ENCODE data around the gene MAP7D3.
"Not testable (repeated sequence)": the region's sequence is repeated elsewhere in the genome, so short reads cannot be mapped to it uniquely, and the experiment has no call there.

MAP7D3 gene

DNA sequence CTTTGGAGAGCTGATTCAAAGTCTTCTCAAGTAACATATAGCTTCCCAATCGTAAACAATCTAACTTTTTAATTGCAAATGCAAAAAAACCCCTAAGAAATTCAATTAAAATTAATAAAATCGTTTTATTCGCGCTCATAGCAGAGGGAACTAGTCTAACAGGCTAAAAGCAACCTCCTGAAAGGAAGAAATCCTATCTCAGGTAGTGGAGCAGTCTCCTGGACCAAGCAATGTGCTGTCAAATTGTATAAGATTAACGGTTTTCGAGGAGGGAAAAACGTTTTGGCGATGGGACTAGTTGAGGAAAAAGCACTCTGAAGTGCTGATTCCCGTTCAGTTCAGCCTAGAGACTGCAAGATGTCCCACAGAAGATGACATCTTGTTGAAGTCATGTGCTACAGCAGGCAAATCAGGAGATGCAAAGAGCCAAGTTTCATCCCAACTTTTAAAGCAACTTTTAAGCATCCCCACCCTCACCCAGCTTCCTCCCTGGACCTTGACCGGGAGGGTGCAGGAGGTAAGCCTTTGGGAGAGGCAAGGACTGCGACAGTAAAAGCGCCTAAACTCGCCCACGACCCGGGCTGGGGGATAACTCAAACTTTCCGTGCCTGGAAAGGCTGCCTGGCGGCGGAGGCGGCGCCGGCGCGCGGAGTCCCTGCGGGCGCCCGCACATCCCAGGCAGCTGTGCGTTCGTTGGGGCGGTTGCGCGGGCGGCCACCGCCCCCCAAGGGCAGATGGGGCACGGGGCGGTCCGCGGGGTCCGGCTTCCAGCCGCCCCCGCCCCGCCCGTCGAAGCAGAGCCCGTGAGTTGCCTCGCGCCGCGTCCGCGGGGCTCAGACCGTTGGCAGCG lies 784 bp downstream of the MAP7D3 start:
- no peak for DNase-seq

DNA sequence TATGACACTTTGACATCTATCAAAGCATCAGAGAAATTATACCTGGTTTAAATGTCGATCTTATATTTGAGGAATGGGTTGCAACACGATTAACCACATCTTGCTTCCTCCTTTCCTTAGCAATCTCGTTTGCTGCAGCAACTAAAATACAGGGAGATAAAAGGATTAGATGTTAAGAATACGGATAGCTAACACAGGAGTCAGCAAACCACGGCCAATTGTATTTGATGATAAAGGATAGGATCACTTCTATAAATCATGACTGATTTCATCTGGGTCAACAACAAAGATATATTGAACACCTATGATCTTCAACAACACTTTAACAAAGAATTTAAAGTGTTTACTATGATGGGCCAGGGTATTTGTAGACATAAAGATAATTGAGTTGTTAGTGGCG lies 5.0 kb downstream of the MAP7D3 start:
- DNase-seq, result no peak

DNA sequence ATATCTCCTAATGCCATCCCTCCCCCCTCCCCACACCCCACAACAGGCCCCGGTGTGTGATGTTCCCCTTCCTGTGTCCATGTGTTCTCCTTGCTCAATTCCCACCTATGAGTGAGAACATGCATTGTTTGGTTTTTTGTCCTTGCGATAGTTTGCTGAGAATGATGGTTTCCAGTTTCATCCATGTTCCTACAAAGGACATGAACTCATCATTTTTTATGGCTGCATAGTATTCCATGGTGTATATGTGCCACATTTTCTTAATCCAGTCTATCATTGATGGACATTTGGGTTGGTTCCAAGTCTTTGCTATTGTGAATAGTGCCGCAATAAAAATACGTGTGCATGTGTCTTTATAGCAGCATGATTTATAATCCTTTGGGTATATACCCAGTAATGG lies 13.4 kb downstream of the MAP7D3 start:
- DNase-seq, result not testable (repeated sequence)

DNA sequence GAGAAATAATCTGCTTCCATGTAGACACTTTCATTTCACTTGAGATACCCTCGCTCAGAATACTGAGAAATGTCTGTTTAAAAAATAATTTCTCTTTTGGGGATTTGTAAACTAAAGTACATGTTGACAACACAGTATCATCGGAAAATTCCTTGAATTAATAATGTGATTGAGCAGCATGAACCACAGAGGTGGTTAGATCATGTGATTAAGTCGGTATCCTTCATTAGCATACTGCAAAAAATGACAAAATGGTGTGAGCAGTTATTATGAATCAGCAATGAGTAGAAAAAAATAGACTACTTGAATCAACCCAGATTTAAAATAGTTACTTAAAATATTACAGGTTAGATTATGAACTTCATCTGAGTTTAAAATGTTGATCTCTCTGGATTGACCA lies 14.1 kb downstream of the MAP7D3 start:
- no peak for DNase-seq

DNA sequence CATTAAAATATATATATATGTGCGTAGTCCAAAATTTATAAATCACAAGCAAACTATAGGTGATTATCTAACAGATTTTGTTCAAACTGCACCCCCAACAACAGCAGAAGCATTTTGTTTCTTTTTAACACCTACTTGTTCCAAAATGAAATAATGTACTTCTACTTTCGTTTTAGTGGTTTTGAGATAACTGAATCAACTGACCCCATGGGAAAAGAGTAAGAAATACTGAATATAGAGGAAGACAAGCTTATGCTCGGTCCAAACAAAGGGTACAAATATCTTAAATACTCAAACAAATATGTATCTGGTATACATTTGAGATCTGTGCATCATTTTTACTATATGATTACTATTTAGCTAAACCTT lies 22.4 kb downstream of the MAP7D3 start:
- DNase-seq, result no peak

DNA sequence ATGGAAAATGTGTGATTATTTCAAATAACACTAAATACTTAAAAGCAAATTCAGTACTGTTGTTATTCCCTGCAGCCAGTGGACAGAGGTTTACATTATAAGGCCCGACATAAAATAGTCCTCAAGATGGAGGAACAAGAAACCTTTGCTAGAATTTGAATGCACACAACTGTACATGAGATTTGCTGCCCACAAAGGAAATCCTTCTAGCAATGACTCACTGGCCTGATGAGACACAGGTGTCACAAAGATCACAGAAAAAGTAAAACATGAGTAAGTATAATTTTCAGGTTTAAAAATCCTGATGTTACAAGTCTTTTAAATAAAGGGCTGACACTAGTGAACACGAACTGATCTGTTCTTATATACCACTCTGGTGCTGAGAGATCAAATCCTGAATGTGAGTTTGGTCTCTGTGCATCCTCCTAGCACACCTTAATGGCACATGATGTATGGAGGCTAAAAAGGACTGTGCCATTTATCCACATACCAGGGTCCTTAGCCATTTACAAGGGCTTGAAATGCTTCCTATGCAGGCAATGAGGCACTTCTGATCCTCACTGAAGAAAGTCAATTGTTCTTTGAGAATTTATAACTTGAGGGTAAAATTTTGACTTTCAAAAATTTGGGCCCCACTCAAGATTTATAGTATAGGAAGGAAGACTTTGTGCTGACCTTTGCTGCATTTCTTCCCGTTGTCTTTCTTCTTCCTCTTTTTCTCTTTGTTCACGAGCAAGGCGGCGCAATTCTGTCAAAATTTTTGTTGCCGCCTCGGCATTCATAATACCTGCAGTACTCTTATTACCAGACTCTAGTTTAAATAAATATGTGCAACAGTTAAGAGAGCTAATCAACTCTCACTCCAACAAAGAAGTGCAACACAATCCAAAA lies 23.0 kb downstream of the MAP7D3 start:
- no peak for DNase-seq

DNA sequence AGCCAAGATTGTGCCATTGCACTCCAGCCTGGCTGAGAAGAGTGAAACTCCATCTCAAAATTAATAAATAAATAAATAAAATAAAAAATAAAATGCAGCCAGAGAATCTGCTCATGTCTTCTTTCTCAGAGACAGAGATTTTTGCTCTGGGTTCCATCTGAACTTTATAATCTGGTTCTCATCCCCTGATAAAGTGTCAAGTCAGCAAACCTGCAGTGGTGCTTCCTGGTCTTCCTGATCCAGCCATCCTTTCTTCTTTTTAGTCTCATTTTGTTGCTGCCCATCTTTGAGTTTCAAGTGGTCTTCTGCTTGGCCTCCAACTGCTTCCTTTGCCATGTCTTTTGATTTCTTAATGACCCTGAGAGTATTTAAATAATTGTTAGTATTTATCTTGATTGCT lies 24.1 kb downstream of the MAP7D3 start:
- DNase-seq, result no peak

DNA sequence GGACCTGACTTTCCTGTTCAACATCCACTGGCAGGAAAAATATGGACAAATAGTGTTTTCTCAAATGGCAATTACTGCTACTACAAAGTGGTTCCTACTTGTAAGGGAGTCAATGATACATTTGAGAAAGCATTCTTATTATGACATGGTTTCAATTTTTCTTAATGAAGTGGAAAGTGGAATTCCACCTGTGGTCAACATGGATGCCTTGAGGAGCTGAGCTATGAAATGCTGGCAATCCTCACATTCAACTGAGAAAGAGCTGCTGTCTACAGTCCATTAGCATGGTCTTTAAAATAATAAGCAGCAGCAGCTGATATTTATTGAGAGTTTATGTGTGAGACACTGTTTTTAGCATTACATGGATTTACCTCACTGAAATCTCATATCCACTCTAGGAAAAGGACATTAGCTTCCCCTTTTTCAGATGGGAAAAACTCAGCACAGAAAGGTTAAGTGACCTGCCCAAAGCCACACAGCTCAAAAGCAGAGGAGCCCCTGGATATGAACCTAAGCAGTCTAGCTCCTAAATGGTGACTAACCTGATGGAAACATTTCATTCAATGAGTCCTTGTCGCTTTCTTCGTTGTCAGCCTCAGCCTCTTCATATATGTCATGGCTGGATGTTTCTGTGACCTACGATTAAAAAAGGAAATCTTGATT lies 29.2 kb downstream of the MAP7D3 start:
- no peak for DNase-seq

DNA sequence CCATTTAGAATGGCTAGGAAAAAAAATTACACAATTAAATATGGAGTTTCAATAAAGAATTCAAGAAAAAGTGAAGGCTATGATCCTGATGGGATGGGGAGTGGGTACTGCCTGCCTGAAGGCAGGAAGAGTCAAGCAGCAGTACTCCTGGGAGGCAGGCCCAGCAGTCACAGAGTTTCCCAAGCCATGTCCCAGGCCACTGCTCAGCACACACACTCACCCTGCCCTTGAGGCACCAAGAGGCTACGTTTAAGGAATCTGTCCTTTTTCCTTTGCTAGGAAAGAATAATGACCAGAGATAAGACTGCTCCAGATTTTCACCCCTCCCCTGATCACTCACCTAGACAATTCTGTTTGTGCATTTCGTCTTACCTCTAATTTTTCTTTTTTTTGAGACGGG lies 30.2 kb downstream of the MAP7D3 start:
- no peak for DNase-seq

DNA sequence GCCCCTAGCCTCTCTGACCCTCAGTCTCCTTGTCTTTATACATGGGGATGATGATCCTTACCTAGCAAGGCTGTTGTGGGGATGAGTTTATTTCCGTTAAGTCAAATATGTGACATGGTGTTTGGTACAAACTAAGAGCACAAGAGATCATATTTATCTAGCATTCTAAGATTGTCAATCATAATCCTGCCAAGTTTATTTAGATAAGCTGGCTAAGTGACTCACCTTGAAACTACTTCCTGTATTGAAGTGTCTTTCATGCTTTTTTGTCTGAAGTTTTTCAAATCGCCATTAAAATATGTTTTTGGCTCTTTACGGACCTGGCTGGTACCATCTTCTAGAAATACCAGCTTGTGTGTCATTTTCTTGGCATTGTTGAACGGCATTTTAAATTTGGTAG lies 30.7 kb downstream of the MAP7D3 start:
- DNase-seq, result no peak

DNA sequence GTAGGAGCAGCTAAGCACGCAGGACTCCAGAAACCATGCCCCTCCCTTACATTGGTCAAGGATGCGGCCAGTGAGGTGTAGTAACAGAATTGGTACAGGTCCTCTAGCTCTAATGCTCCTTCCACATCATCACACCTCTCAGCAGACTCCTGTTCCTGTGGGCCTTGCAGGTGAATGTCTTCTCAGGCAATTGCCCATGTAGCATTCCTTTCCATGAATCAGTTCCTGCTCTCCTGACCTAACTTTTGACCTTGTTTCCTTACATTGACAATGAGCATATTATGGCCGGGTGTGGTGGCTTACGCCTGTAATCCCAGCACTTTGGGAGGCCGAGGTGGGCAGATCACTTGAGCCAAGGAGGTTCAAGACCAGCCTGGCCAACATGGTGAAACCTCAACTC lies 31.3 kb downstream of the MAP7D3 start:
- no peak for DNase-seq

DNA sequence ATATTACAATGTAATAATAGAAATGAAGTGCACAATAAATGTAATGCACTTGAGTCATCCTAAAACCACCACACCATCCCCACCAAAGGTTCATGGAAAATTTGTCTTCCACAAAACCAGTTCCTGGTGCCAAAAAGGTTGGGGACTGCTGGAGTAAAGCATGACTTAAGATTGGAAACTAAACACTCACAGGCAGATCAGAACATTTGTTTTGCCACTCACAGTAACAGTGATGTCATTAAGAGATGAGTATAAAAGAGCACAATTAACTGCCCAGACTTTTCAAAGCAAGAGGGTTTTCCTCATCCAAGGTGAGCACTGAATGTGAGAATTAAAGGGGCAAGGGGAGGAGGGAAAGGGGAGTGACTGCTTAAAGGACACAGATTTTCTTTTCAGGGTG lies 35.6 kb downstream of the MAP7D3 start:
- no peak for DNase-seq

DNA sequence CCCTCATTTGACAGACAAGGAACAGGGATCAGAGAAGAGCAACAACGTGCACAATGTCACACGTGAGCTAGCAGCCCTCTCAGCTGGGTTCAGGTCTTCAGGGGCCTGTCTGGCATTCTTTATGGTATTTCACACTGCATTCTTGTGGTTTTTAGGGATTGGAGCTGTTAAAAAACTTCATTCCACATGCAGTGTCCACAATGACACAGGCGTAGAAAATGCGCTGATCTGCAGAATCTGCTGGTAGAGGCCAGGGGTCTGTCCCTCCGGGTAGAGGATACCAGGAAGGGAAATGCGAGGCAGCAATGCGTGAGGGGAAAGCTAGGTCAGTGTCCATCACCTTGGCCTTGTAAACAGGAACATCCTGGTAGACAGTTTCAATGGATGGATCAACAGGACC lies 36.6 kb downstream of the MAP7D3 start:
- DNase-seq, result no peak

DNA sequence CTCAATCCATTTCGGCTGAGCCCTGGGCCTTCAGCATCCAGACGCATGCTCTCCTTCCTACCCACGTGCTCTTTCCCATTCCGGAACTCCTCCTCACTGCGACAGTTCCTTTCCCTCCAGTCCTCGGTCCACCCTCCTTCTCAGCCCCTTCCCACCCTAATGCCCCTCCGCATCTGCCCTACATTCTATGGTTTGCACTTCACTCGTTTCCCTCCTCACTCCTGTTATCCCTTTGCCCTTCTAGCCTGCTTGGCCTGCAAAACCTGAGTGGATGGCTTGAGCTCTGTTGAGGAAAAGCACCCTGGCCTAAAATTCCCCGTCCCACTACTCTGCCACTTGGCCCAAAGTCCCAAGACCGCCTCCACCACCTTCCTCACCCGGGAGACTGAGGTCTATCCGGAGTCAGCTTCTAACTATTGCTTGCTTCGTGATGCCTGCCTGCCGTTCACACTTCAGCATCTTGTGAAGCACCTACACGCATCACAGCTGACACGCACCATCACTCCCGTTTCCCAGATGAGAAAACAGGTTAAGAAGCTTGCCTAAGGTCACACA lies 38.6 kb downstream of the MAP7D3 start:
- DNase-seq, result no peak

DNA sequence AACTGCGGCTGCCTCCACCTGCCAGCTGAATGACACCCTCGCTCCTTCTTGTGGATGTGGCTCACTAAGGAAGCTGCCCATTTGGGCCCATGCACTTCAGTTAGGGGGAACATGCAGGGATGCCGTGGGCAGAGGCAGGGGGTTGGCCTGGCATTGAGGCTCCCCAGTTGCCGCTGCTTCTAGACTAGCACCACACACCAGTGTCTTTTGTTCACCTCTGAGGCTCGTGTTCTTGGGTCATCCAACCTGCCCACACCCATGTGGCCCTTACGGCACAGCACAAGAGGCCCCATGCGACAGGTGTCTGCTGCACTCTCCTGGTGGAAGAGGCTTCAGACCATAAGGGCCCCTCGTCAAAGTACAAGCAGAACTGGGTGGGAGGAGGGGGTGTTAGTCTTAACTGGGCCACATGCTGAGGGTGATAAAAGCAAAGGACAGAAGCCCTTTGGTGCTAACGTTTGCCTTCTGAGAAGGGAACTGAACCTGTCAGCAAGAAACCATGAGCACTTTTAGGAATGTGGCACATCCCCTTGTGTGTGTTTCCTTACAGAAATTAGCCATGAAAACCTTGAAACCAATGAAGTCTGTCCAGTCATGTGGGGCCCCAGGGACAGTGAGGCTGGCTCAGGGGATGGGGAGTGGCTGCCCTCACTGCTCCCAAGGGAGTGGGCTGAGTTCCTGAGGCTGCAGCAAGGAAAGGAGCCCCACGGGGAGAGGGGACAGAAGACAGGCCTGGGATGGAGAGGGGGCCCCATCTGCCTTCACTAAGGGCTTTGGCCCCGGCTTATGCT lies 39.2 kb downstream of the MAP7D3 start:
- no peak for DNase-seq

DNA sequence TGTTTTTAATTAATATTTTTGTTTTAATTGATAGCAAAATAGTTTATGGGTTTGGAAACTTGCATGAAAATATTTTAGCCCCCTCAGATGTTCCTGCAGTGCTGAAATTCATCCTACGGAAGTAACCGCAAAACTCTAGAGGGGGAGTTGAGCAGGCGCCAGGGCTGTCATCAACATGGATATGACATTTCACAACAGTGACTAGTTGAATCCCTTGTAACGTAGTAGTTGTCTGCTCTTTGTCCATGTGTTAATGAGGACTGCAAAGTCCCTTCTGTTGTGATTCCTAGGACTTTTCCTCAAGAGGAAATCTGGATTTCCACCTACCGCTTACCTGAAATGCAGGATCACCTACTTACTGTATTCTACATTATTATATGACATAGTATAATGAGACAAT lies 40.4 kb downstream of the MAP7D3 start:
- no peak for DNase-seq

DNA sequence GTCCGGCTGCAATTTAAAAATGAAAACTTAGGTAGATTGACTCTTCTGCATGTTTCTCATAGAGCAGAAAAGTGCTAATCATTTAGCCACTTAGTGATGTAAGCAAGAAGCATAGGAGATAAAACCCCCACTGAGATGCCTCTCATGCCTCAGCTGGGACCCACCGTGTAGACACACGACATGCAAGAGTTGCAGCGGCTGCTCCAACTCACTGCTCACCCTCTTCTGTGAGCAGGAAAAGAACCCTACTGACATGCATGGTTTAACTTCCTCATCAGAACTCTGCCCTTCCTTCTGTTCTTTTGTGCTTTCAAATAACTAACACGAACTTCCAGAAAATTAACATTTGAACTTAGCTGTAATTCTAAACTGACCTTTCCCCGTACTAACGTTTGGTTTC lies 41.0 kb downstream of the MAP7D3 start:
- no peak for DNase-seq

DNA sequence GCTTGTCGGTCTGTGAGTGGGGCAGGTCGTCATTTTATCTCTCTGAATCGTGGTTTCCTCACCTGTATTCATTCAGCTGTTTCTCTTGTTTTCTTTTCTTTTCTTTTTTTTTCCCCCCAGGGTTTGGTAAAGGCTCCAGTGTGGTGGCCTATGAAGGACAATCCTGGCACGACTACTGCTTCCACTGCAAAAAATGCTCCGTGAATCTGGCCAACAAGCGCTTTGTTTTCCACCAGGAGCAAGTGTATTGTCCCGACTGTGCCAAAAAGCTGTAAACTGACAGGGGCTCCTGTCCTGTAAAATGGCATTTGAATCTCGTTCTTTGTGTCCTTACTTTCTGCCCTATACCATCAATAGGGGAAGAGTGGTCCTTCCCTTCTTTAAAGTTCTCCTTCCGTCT lies 41.4 kb downstream of the MAP7D3 start:
- DNase-seq, result no peak

DNA sequence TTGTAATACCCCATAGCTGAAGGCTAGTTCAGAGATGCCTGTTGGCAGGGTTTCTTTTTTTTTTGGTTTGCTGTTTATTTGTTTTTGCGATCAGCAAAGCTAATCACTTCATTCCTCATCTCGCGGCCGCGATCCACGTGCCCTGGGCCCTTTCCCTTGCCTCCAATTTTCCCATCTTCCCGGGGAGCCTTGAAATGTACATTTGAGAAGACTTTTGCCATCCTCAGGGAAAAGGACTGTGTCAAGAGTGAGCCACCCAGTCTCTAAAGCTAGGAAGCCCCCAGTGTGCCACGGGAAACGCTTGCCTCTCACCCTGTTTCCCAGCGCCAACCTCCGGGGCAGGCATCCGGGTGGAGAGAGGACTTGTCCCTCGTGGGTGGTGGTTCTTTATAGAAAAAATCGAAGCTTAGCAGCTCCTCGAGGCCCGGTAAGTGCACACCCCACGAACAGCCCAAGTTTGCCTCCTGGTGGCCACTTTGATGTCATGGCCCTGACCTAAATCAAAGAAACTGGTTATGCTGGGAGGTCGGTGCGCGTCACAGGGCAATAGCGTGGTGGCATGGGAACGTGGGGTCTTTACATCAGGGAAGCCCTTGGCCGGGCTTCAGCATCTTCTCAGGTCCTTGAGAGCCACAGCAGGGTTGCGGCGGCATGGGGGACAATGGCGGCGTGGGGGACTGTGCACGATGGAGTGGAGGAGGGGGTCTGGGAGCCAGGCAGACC lies 42.0 kb downstream of the MAP7D3 start:
- DNase-seq, result no peak

DNA sequence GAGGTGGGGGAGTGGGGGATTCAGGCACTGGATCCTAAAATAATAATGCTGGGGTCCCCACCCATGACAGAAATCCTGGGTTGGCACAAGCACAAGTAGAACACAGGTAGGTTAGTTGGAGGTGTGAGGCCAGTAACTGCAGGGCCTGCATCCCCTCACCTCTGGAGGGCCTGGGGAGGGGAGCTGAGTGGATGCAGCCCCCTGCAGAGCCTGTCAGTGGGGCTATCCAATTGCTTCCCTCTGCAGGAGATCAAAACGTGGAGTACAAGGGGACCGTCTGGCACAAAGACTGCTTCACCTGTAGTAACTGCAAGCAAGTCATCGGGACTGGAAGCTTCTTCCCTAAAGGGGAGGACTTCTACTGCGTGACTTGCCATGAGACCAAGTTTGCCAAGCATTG lies 43.7 kb downstream of the MAP7D3 start:
- DNase-seq, result no peak

DNA sequence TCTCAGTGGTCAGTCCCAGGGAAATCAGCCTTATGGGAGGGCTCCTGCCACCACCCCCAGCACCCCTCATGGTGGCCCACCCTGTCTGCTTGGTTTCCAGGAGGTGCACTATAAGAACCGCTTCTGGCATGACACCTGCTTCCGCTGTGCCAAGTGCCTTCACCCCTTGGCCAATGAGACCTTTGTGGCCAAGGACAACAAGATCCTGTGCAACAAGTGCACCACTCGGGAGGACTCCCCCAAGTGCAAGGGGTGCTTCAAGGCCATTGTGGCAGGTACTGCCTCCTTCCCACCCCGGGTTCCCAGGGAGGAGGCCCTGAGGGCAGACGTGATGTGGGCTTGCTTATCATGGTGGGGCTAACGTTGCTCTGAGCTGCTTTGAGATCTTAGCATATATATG lies 44.3 kb downstream of the MAP7D3 start:
- no peak for DNase-seq

DNA sequence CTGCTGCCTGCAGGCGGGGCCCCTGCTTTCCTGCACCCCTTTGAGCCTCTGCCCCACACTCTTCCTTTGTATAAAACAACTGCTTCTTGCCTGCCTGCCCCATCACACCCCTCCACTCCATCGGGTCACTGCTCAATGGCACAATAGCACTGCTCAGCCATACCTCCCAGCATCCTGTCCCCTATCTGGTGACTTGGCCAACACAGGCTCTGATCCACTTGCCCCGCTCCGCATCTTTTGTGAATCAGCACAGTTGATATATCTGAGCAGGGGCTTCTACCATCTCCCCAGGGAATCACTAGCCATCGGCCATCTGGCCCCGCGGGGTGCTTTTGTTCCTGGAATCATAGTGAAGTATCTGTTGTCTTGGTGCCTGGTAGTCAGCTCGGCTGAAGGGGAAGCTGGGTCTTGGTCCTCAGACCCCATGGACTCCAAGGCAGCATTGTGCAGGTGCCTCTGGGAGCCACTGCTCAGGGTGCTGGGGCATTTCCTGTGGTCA lies 45.3 kb downstream of the MAP7D3 start:
- no peak for DNase-seq

Data from NCI-H345 (cell line).